Measurements from ENCODE around the gene ABR.
"Not testable (repeated sequence)": the region's sequence is repeated elsewhere in the genome, so short reads cannot be mapped to it uniquely, and the experiment has no call there.

ABR gene

GRCh38 chr17:1044387-1045009 lies 135.3 kb downstream of the ABR start:
- not testable (repeated sequence) for DNase-seq

- DNase-seq: no peak
These were observed 136.1 kb downstream of the ABR start for GRCh38 chr17:1043601-1044251.

- DNase-seq: no peak
These were observed 137.3 kb downstream of the ABR start for GRCh38 chr17:1042486-1042885.

GRCh38 chr17:1041746-1042145 lies 138.0 kb downstream of the ABR start:
- DNase-seq: no peak

- DNase-seq: no peak
These were observed 139.6 kb downstream of the ABR start for GRCh38 chr17:1040216-1040600.

- no peak for DNase-seq
These were observed 140.1 kb downstream of the ABR start for GRCh38 chr17:1039511-1040215.

GRCh38 chr17:1039123-1039507 lies 140.7 kb downstream of the ABR start:
- no peak for DNase-seq

- DNase-seq: no peak
These were observed 141.2 kb downstream of the ABR start for GRCh38 chr17:1038459-1039122.

- no peak for DNase-seq
These were observed 142.4 kb downstream of the ABR start for GRCh38 chr17:1037238-1037879.

- DNase-seq: no peak
These were observed 142.9 kb downstream of the ABR start for GRCh38 chr17:1036845-1037237.

- no peak for DNase-seq
These were observed 143.5 kb downstream of the ABR start for GRCh38 chr17:1036171-1036844.

- no peak for DNase-seq
These were observed 144.1 kb downstream of the ABR start for GRCh38 chr17:1035546-1036170.

- DNase-seq: no peak
These were observed 145.1 kb downstream of the ABR start for GRCh38 chr17:1034652-1035210.

GRCh38 chr17:1033503-1033902 lies 146.3 kb downstream of the ABR start:
- no peak for DNase-seq

- DNase-seq: no peak
These were observed 147.4 kb downstream of the ABR start for GRCh38 chr17:1032391-1032790.

GRCh38 chr17:1031711-1032110 lies 148.1 kb downstream of the ABR start:
- no peak for DNase-seq

- DNase-seq: no peak
These were observed 148.9 kb downstream of the ABR start for GRCh38 chr17:1030684-1031532.

GRCh38 chr17:1029922-1030644 lies 149.7 kb downstream of the ABR start:
- no peak for DNase-seq

- no peak for DNase-seq
These were observed 150.4 kb downstream of the ABR start for GRCh38 chr17:1029196-1029921.
